GM18517 (cell line): Measurements from ENCODE around the gene IL12RB1.
A peak's percentile ranks its signal among the peaks of the same experiment; 100 is the strongest.

Source experiments
- ATAC-seq: cut with Tn5 transposase; IDR thresholded peaks from one replicate; pipeline ENCODE4 v1.9.1; 2021; ENCODE audit warnings: mild to moderate bottlenecking, moderate library complexity; ENCODE audit not compliant: unreplicated experiment

The IL12RB1 gene

DNA sequence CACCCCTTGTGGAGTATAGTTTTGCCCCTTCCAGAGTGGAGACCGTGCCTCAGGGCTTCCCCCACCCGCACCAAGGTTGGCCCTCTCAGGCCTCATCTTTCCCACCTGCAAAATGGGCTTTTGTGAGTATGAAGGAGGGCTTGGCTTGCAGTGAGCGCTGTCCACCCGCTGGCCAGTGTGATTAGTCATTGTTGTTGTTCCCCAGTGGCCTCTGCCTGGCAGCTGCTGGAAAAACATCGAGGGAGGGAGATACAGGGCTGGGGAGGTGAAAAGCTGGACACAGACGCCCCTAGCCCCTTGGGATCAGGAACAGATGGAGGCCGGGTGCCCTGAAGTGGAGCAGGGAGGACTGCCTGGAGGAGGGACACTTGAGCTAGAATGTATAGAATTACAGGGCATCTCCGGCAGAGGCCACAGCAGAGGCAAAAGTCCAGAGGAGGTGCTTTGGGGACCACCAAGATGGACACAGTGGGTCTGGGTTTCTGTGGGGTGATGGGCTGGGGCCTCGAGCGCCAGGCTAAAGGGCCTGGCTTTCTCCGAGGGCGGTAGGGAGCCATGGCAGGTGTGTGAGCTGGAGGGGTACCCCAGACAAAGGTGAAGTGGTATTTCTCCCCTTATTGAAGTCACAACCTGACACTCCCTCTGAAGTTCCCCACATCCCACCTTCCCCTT, 3.9 kb upstream of the IL12RB1 start:
- no peak for ATAC-seq

GRCh38 chr19:18089726-18090125, 3.0 kb upstream of the IL12RB1 start:
- ATAC-seq = no peak

DNA sequence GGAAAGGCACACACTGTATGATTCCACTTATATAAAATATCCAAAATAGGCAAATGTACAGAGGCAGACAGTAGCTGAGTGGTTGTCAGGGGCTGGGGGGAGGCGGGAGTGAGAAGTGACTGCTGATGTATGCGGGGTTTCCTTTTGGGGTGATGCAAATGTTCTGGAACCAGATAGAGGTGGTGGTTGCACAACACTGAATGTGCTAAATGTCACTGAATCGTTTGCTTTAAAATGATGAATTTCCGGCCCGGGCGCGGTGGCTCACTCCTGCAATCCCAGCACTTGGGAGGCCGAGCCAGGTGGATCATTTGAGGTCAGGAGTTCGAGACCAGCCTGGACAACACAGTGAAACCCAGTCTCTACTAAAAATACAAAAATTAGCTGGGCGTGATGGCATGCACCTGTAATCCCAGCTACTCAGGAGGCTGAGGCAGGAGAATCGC, 2.4 kb upstream of the IL12RB1 start:
- ATAC-seq = peak; percentile 49

DNA sequence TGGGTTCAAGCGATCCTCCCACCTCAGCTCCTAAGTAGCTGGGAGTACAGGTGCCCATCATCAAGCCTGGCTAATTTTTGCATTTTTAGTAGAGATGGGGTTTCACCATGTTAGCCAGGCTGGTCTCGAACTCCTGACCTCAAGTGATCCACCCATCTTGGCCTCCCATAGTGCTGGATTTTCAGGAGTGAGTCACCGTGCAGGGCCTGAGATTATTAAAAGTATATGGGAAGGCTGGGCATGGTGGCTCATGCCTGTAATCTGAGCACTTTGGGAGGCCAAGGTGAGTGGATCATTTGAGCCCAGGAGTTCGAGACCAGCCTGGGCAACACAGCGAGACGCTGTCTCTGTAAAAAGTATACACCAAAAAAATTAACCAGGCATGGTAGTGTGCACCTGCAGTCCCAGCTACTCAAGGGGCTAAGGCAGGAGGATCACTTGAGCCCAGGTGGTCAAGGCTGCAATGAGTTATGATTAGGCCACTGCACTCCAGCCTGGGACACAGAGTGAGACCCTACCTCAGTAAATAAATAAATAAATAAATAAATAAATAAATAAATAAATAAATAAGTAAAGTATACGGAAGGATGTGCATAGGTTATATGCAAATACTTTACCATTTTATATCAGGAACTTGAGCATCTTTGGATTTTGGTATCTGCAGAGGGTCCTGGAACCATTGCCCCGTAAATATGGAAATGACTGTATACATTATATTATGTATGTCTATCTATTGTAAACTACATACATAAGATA, 854 bp downstream of the IL12RB1 start:
- no peak for ATAC-seq

DNA sequence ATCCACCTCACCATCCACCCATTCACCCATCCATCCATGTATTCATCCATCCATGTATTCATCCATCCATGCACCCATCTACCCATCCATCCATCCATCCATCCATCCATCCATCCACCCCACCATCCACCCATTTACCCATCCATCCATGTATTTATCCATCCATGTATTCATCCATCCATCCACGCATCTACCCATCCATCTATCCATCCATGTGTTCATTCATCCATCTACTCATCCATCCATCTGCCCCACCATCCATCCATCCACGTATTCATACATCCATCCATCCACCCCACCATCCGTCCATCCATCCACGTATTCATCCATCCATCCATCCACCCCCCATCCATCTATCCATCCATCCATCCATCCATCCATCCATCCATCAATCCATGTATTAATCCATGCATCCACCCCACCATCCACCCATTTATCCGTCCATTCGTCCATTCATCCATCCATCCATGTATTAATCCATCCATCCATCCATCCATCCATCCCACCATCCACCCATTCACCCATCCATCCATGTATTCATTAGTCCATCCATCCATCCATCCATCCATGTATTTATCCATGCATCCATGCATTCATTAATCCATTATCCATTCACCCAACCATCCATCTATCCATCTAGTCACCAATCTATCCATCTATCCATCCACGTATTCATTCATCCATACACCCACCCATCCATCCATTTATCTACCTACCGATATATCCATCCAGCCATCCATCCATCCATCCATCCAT, 2.6 kb downstream of the IL12RB1 start:
- ATAC-seq = no peak

GRCh38 chr19:18074192-18074591, 12.5 kb downstream of the IL12RB1 start:
- no peak for ATAC-seq

DNA sequence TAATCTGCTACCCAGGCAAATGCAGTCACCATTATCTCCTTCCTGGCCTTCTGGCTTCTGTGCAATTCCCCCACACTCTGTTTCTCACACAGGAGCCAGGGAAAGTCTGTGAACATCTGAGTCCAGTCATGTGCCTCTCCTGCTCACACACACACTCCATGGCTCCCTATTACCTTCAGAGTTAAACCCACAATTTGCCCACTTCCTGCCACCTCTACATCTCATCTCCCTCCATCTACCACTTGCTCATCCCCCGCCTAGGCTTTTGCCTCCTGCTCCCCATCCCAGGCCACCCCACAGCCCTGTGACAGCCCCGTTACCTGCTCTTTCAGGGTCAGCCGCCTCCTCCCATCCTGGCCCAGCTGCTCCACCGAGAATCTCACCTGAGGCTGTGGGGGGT, 13.5 kb downstream of the IL12RB1 start:
- no peak for ATAC-seq

GRCh38 chr19:18072335-18072734, 14.4 kb downstream of the IL12RB1 start:
- ATAC-seq = no peak

DNA sequence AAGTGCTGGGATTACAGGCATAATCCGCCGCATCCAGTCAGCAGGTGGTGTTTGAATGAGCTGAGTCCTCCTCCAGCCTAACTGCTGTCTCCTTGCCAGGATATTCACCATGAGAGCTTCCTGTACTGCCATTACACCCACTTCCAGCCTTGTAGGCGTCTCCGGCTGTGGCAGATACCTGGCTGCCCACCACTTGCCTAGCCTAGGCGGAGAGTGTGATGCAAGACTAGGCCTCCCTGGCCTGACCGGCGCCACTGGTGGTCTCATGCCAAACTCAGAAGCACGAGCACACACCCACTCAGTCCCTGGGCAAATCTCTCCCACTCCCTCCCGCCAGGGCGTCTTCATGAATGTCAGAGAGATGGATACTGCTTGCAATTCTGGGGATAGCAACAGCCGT, 16.6 kb downstream of the IL12RB1 start:
- ATAC-seq = no peak

GRCh38 chr19:18069383-18069782, 17.4 kb downstream of the IL12RB1 start:
- ATAC-seq = no peak

GRCh38 chr19:18068395-18068794, 18.3 kb downstream of the IL12RB1 start:
- no peak for ATAC-seq

DNA sequence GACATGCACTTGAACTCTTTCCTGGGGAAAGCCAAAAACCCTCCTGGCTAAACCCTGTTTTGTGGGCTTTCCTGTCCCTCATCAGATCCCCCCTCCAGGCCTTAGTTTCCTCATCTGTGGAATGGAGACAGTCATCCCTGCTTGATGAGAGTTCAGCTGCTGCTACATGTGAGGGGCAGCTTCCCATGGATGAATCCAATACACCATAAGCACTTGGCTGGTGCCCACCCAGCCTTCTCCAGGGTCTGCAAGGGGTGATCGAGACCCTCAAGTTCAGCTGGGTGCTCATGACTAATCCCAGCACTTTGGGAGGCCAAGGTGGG, 21.6 kb downstream of the IL12RB1 start:
- ATAC-seq = no peak

- ATAC-seq = no peak
Observed at GRCh38 chr19:18063463-18063862, 23.3 kb downstream of the IL12RB1 start.

GRCh38 chr19:18062028-18062427, 24.7 kb downstream of the IL12RB1 start:
- no peak for ATAC-seq

- ATAC-seq = no peak
Observed at GRCh38 chr19:18060472-18060871, 26.3 kb downstream of the IL12RB1 start.

GRCh38 chr19:18059902-18060301, 26.8 kb downstream of the IL12RB1 start:
- no peak for ATAC-seq

DNA sequence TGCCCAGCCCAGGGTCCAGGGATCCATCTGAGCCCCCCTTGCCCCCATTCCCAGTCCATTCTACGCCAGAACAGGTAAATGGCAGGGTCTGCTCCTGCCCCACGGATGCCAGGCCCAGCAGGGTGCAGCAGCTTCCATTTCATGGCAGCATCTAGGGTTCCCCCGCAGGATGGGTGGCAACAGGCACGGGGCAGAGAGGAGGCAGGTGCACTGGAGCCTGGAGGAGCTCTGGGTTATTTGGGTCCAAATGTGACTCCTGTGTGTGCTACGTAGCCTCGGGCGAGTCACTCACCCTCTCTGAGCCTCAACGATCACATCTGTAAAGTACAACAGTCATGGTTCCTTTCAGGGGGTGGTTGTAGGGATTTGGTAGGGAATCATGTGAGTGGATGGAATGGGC, 27.4 kb downstream of the IL12RB1 start:
- ATAC-seq = no peak

DNA sequence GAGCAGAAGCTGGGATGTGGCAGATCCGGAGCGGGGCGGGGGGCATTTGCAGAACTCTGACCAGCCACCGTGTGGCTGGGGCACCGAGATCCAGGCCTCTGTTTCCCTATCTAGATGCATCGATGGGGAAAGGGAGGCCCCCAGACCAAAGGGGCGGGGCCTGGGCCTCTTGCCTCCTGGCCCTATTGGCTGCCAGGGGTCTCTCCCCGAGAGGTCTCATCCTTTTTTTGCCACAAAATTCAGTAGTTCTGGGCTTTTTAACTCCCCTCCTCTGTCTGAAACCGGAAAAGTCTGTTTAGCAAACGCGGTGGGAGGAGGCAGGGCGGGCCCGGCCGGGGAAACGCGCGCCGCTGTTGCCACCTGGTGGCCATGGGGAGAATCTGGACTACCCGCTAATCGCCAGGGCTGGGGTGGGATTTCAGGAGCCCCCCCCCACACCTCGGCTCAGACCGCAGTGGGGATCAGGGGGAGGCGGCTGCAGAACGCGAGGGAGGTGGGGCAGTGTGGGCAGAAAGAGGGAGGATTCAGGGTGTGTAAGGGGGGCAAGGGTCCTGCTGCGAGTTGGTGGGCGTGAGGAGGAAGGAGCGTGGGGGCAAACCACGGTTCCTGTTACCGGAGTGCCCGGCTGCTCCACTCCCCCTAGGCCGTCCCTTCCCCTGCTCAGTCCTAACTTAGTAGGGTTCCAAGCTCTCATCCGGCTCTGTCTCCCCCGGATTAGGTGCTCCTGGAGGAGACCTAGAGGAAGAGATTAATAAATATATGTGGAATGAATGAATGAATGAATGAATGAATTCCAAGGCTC, 28.3 kb downstream of the IL12RB1 start:
- no peak for ATAC-seq

- no peak for ATAC-seq
Observed at GRCh38 chr19:18057557-18057956, 29.2 kb downstream of the IL12RB1 start.

DNA sequence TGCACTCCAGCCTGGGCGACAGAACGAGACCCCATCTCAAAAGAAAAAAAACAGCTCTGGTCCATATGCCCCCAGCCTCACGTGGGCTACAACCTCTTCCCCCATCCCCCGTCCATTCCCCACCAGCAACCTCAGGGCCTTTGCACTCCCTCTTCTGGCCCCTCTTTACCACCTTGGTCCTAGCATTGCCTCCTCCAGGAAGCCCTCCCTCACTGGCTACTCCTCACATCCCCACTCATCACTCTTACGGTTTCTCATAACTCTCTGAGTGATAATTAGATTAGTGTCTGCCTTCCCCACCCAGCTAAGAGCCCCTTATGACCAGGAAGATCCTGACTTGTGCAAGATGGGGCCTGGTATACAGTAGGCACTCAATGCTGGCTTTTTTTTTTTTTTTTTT, 30.8 kb downstream of the IL12RB1 start:
- ATAC-seq = no peak

- no peak for ATAC-seq
Observed at GRCh38 chr19:18053576-18054219, 33.0 kb downstream of the IL12RB1 start.
